Naive thymus-derived CD4-positive, alpha-beta T cell (primary cell): Measurements from ENCODE around the gene DNAJC1. TPM values are rescaled to one million over a fixed set of nuclear protein-coding genes. Genes with fewer than 3 reads are reported as not detected.

ENCODE experiments used
- ATAC-seq: fragments of 150-1000 bp; cut with Tn5 transposase; 2 replicates; pipeline ENCODE4 v1.10.0; 2021; ENCODE audit warnings: mild to moderate bottlenecking, moderate library complexity
- CTCF ChIA-PET: fragments of 350-600 bp; sonication (Branson Sonifier 250); formaldehyde crosslinking; loops from one replicate; lab custom pipeline; 2021; ENCODE audit warnings: antibody characterized with exemption; lab: Charles Lee
- POLR2A ChIA-PET: fragments of 350-600 bp; sonication (Branson Sonifier 250); formaldehyde crosslinking; loops from one replicate; lab custom pipeline; 2021; ENCODE audit warnings: antibody characterized with exemption, inconsistent platforms; lab: Charles Lee
- DNase-seq, 9 donors: peaks; one replicate each; pipeline versions ENCODE4 v3.0.0 to v3.0.0-alpha.2; 2020 to 2022; ENCODE audit warnings: mixed read lengths in 1 of 9
- H3K27ac ChIP-seq: one replicate; pipeline ENCODE4 v1.7.0; 2013; ENCODE audit warnings: mild to moderate bottlenecking, low read depth, low read length, moderate library complexity
- H3K27me3 ChIP-seq, 2 donors: one replicate each; pipeline ENCODE4 v1.7.0; 2013; ENCODE audit warnings: low read length in 2 of 2, mild to moderate bottlenecking in 2 of 2, moderate library complexity in 2 of 2; ENCODE audit not compliant: control insufficient read depth in 2 of 2, insufficient read depth in 2 of 2
- H3K36me3 ChIP-seq, 3 experiments: 1 replicate in 2 of 3; 2 replicates in 1 of 3; pipeline ENCODE4 v1.7.0; 2013; ENCODE audit warnings: low read length in 3 of 3, mild to moderate bottlenecking in 3 of 3, moderate library complexity in 1 of 3; ENCODE audit not compliant: insufficient read depth in 3 of 3, control insufficient read depth in 2 of 3
- H3K4me1 ChIP-seq, 2 donors: one replicate each; pipeline ENCODE4 v1.7.0; 2013; ENCODE audit warnings: low read length in 2 of 2, mild to moderate bottlenecking in 2 of 2, moderate library complexity in 1 of 2; ENCODE audit not compliant: control insufficient read depth in 2 of 2, insufficient read depth in 2 of 2
- H3K4me3 ChIP-seq: 2 replicates; pipeline ENCODE4 v1.7.0; 2013; ENCODE audit warnings: mild to moderate bottlenecking, low read length
- H3K9me3 ChIP-seq, 3 experiments: 1 replicate in 2 of 3; 2 replicates in 1 of 3; pipeline ENCODE4 v1.7.0; 2013; ENCODE audit warnings: low read length in 3 of 3; ENCODE audit not compliant: control insufficient read depth in 2 of 3
- H3K27ac Mint-ChIP-seq, 9 donors: one replicate each; pipeline ENCODE4 v1.8.0; 2020 to 2022; ENCODE audit warnings: mixed read lengths in 9 of 9, mild to moderate bottlenecking in 8 of 9, moderate library complexity in 5 of 9, inconsistent platforms in 2 of 9
- H3K27me3 Mint-ChIP-seq, 5 donors: one replicate each; pipeline ENCODE4 v1.8.0; 2021 to 2022; ENCODE audit warnings: mixed read lengths in 5 of 5, mild to moderate bottlenecking in 1 of 5
- H3K36me3 Mint-ChIP-seq, 5 donors: one replicate each; pipeline ENCODE4 v1.8.0; 2020 to 2022; ENCODE audit warnings: mixed read lengths in 5 of 5, mild to moderate bottlenecking in 3 of 5, inconsistent platforms in 1 of 5
- H3K4me1 Mint-ChIP-seq, 7 donors: one replicate each; pipeline ENCODE4 v1.8.0; 2020 to 2022; ENCODE audit warnings: mixed read lengths in 7 of 7, mild to moderate bottlenecking in 3 of 7, inconsistent platforms in 1 of 7
- H3K4me3 Mint-ChIP-seq, 10 donors: one replicate each; pipeline ENCODE4 v1.8.0; 2020 to 2022; ENCODE audit warnings: mild to moderate bottlenecking in 10 of 10, mixed read lengths in 10 of 10, moderate library complexity in 6 of 10, inconsistent platforms in 2 of 10
- H3K9me3 Mint-ChIP-seq, 11 donors: one replicate each; pipeline ENCODE4 v1.8.0; 2020 to 2022; ENCODE audit warnings: mixed read lengths in 11 of 11, mild to moderate bottlenecking in 4 of 11, inconsistent platforms in 1 of 11, moderate library complexity in 1 of 11
- intact Hi-C, 2 donors: fragments of 100-400 bp; cut with micrococcal nuclease; formaldehyde crosslinking; loops; one replicate each; pipeline ENCODE4 v1.15.1; 2023
- polyA plus RNA-seq, 2 donors: library from polyadenylated mRNA; unstranded; fragments of 300-500 nt; fragmentation: Illumina TruSeq; gene quantifications; one replicate each; pipeline ENCODE4 v1.2.3, GENCODE V29; 2021
- total RNA-seq, 6 experiments: library from RNA in 5 of 6; stranded (reverse) in 5 of 6; gene quantifications; 1 replicate in 5 of 6; 2 replicates in 1 of 6; pipeline ENCODE4 v1.2.3 and lab custom pipeline; 2021 to 2026

Gene DNAJC1
- total and polyA plus RNA-seq, 7 experiments from 2014 or later, result 9.4 to 23.9 (median 12.1) TPM

DNA sequence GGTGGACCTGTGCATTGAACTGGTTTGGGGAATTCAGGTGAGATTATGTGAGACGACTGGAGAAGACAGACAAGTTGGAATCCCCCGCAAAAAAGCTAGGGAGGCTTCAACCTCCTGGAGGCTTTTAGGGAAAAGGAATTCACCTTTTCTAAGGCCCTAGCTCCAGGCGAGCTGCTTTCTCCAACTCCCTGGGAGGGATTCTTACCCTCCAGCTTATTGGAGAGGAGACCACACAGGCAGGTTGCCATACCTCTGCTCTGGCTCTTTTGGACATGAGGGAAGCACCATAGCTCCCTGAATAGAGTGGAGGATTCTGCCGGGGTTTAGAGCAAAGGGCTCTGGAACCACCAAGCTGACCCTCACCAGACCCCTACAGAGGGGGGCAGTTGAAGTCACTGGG lies 255.7 kb downstream of the DNAJC1 start:
- Histone ChIP-seq H3K4me3 (no peak overlapping the region), H3K27me3 (no peaks in the 10 kb centered on the region), H3K4me1 (peaks cover 5 to 7% of the 10 kb centered on the region in 2 donors), H3K9me3 (no peaks in the 10 kb centered on the region), H3K36me3 (peaks cover 0 to 5% (median 0%) of the 10 kb centered on the region in 3 experiments), H3K27ac (no peak overlapping the region)
- Mint-ChIP-seq H3K9me3 (no peaks in the 10 kb centered on the region), H3K4me3 (peak overlapping the region in 2 of 10 donors; percentile 21 to 32), H3K36me3 (peaks cover 5 to 22% (median 12%) of the 10 kb centered on the region in 5 donors), H3K4me1 (peaks cover 8 to 28% (median 17%) of the 10 kb centered on the region in 7 donors), H3K27ac (peak overlapping the region in 7 of 9 donors; percentile 58 to 92 (median 82)), H3K27me3 (no peaks in the 10 kb centered on the region)
- DNase-seq (no peak), ATAC-seq (no peak)
- CTCF ChIA-PET, result interaction anchor here (0.6 kb wide), 1 partner anchor 55 kb away, joined by 3 read pairs; no protein-coding TSS in a partner anchor
- intact Hi-C loops, result loop anchor here (5.0 to 10.0 kb wide), 2 partner anchors 47 to 251 kb away; no protein-coding TSS in a partner anchor
- POLR2A ChIA-PET, result interaction anchor here (0.5 to 0.6 kb wide), 2 partner anchors 44 to 1294 kb away, joined by 3 read pairs; no protein-coding TSS in a partner anchor

DNA sequence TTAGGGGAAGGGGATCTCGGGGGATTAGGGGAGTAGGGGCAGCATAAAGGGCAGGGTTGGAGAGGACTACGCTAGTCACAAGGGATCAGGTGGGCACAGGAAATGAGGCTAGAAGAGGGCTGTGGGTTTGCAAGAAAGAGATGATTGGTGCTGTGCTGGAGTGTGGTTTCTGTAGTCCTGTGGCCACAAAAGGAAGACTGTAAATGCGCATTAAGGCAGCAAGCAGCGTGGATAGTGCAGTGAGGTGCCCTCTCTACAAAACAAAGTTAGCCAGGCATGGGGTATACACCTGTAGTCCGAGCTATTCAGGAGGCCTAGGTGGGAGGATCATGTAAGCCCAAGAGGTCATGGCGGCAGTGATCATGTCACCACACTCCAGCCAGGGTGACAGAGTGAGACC lies 257.4 kb downstream of the DNAJC1 start:
- Mint-ChIP-seq H3K9me3 (no peaks in the 10 kb centered on the region), H3K36me3 (peaks cover 5 to 31% (median 15%) of the 10 kb centered on the region in 5 donors), H3K4me1 (peaks cover 8 to 44% (median 28%) of the 10 kb centered on the region in 7 donors), H3K27me3 (no peaks in the 10 kb centered on the region), H3K27ac (peak overlapping the region; percentile 73 to 95 (median 90)), H3K4me3 (peak overlapping the region in 9 of 10 donors; percentile 23 to 70 (median 53))
- intact Hi-C loops, result loop anchor here (5.0 to 10.0 kb wide), 2 partner anchors 49 to 249 kb away; no protein-coding TSS in a partner anchor
- DNase-seq (peak in 3 of 9 donors; percentile 19 to 37 (median 36)), ATAC-seq (peak; percentile 72)
- H3K9me3 ChIP-seq, result no peaks in the 10 kb centered on the region
- no peak overlapping the region for H3K4me3 ChIP-seq
- H3K27ac ChIP-seq, result peak overlapping the region; percentile 18
- CTCF ChIA-PET, result interaction anchor here (0.7 to 1.1 kb wide), 2 partner anchors 9 to 14 kb away, joined by 4 to 6 read pairs; no protein-coding TSS in a partner anchor
- peaks cover 0 to 12% (median 4%) of the 10 kb centered on the region in 3 experiments for H3K36me3 ChIP-seq
- H3K4me1 ChIP-seq, result peaks cover 7 to 19% of the 10 kb centered on the region in 2 donors
- no peaks in the 10 kb centered on the region for H3K27me3 ChIP-seq
- POLR2A ChIA-PET, result interaction anchor here (0.5 to 1.0 kb wide), 3 partner anchors 18 to 60 kb away, joined by 3 read pairs; no protein-coding TSS in a partner anchor

DNA sequence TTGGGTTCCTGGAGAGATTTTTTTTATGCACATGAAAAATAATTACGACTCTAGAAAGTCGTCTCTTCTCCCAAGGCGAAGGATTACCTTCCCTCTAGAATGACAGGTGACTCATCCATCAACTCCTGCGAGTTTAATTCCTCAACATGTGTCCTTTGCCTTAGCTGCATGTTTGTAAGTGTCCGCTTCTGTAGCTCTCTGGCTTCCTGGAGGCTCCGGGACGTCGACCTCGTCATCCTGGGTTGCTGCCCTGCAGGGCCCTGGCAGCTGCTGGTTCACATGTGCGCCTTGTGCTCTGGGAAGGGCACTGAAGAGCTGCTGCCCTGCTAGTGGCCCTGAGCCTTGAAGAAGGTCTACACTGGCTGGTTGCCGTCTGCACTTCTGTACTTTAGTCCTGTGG lies 259.3 kb downstream of the DNAJC1 start:
- Mint-ChIP-seq H3K4me1 (peaks cover 16 to 63% (median 46%) of the 10 kb centered on the region in 7 donors), H3K9me3 (no peaks in the 10 kb centered on the region), H3K27ac (peak overlapping the region in 7 of 9 donors; percentile 61 to 88 (median 72)), H3K4me3 (no peak overlapping the region), H3K27me3 (no peaks in the 10 kb centered on the region), H3K36me3 (peaks cover 8 to 31% (median 23%) of the 10 kb centered on the region in 5 donors)
- H3K36me3 ChIP-seq, result peaks cover 0 to 12% (median 4%) of the 10 kb centered on the region in 3 experiments
- ChIA-PET CTCF (no interaction called here), POLR2A (no interaction called here)
- ATAC-seq, result no peak
- H3K27ac ChIP-seq, result no peak overlapping the region
- no peaks in the 10 kb centered on the region for H3K27me3 ChIP-seq
- no peak for DNase-seq
- no peaks in the 10 kb centered on the region for H3K9me3 ChIP-seq
- H3K4me3 ChIP-seq, result no peak overlapping the region
- H3K4me1 ChIP-seq, result peaks cover 17 to 37% of the 10 kb centered on the region in 2 donors
- intact Hi-C loops, result loop anchor here in 1 of 2 donors (10.0 kb wide), 1 partner anchor 51 kb away; no protein-coding TSS in a partner anchor

DNA sequence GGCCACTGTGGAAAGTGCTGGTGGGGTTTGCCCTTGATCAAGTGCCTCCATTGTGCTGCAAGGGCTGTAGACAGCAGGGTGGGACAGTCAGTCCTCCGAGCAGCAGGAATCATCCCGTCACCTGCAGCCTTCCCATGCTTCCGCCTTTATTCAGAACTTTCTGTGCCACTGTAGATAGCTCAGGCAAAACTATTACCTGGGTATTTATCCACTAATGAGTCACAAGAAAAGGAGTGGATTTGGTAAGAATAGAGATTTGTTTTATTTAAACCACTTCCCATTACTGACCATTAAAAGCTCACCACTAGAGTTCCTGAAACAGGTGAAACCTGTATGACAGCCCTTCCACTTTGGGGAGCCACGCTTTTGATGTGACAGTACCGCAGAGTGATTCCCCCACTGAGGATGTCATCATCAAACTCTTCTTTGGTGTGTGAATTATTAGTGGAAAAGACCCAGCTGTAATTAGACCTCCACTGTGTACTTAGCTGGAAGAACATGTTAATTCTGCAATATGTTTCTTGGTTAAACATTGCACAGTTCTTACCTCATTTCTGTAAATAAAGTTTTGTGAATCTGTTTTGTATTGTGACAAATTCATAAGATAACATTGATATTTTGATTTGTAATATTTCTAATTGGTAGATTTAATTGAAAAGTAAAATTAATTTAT lies 260.7 kb downstream of the DNAJC1 start:
- intact Hi-C loops, result loop anchor here in 1 of 2 donors (10.0 kb wide), 1 partner anchor 52 kb away; no protein-coding TSS in a partner anchor
- ChIA-PET POLR2A (no interaction called here), CTCF (interaction anchor here (0.6 to 0.9 kb wide), 2 partner anchors 22 to 979 kb away, joined by 3 read pairs; no protein-coding TSS in a partner anchor)
- no peak for ATAC-seq
- Histone ChIP-seq H3K4me1 (peaks cover 17 to 44% of the 10 kb centered on the region in 2 donors), H3K36me3 (peaks cover 0 to 12% (median 4%) of the 10 kb centered on the region in 3 experiments), H3K27ac (no peak overlapping the region), H3K27me3 (no peaks in the 10 kb centered on the region), H3K4me3 (no peak overlapping the region), H3K9me3 (no peaks in the 10 kb centered on the region)
- no peaks in the 10 kb centered on the region for H3K27me3 Mint-ChIP-seq
- peaks cover 10 to 35% (median 32%) of the 10 kb centered on the region in 5 donors for H3K36me3 Mint-ChIP-seq
- no peak overlapping the region for H3K4me3 Mint-ChIP-seq
- H3K9me3 Mint-ChIP-seq, result no peaks in the 10 kb centered on the region
- H3K27ac Mint-ChIP-seq, result peak overlapping the region in 8 of 9 donors; percentile 33 to 92 (median 74)
- peaks cover 24 to 69% (median 57%) of the 10 kb centered on the region in 7 donors for H3K4me1 Mint-ChIP-seq
- no peak for DNase-seq

DNA sequence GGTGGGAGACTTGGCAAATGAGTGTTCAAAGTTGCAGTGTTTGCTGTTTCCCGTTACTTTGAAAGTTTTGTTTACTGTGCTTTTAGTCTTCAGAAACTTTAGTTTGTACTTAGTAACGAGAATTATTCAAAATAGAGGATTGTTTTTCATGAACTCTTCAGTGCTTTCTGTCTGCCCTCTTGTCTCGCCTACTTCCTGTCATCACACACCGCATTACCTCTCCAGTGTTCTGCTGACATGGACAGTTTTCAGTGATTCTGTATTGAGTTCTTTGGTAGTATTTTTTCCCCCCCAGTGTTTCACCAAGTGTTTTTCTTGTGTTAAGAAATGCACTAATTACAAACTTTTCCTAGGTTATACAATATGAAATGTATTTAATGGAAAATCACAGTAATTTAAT lies 262.5 kb downstream of the DNAJC1 start:
- POLR2A ChIA-PET, result interaction anchor here (1.0 kb wide), 1 partner anchor 85 kb away, joined by 3 read pairs; no protein-coding TSS in a partner anchor
- peaks cover 31 to 69% (median 60%) of the 10 kb centered on the region in 7 donors for H3K4me1 Mint-ChIP-seq
- H3K4me3 Mint-ChIP-seq, result peak overlapping the region in 9 of 10 donors; percentile 12 to 73 (median 65)
- intact Hi-C loops, result loop anchor here (1.0 to 10.0 kb wide), 7 partner anchors 9 to 212 kb away; no protein-coding TSS in a partner anchor
- H3K27ac ChIP-seq, result peak overlapping the region; percentile 70
- peaks cover 11 to 45% (median 32%) of the 10 kb centered on the region in 5 donors for H3K36me3 Mint-ChIP-seq
- H3K4me1 ChIP-seq, result peaks cover 14 to 55% of the 10 kb centered on the region in 2 donors
- peaks cover 0 to 12% (median 4%) of the 10 kb centered on the region in 3 experiments for H3K36me3 ChIP-seq
- peak in 7 of 9 donors; percentile 59 to 84 (median 78) for DNase-seq
- no peaks in the 10 kb centered on the region for H3K27me3 ChIP-seq
- CTCF ChIA-PET, result interaction anchor here (0.6 kb wide), 1 partner anchor 206 kb away, joined by 3 read pairs; no protein-coding TSS in a partner anchor
- H3K27ac Mint-ChIP-seq, result peak overlapping the region; percentile 76 to 98 (median 92)
- ATAC-seq, result peak; percentile 93
- no peaks in the 10 kb centered on the region for H3K9me3 ChIP-seq
- no peaks in the 10 kb centered on the region for H3K9me3 Mint-ChIP-seq
- H3K4me3 ChIP-seq, result no peak overlapping the region
- H3K27me3 Mint-ChIP-seq, result no peaks in the 10 kb centered on the region

DNA sequence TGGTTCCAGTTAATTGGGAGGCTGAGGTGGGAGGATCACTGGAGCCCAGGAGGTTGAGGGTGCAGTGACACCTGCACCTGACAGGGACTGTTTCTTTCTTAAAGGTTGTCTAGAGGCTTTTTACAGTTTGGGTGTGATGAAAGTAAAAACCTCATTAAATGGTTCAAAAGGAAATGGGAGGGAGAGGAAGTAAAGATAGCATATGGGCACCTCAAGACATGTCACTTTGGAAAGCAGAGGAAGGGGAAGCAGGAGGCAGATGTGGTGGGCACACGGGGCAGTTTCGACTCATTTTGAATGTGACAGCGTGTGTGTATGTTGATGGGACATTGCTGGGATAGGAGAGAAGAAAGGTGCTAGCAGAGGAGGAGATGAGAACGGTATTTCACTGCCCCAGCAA lies 266.4 kb downstream of the DNAJC1 start:
- H3K27me3 ChIP-seq, result no peaks in the 10 kb centered on the region
- peak in 3 of 9 donors; percentile 23 to 32 (median 24) for DNase-seq
- intact Hi-C loops, result loop anchor here in 1 of 2 donors (10.0 kb wide), 1 partner anchor 202 kb away; the partner anchor contains the start of gene MLLT10
- no peak for ATAC-seq
- Mint-ChIP-seq H3K27ac (peak overlapping the region; percentile 30 to 92 (median 86)), H3K9me3 (no peaks in the 10 kb centered on the region), H3K4me3 (peak overlapping the region in 9 of 10 donors; percentile 1 to 43 (median 17)), H3K27me3 (no peaks in the 10 kb centered on the region), H3K4me1 (peaks cover 32 to 68% (median 65%) of the 10 kb centered on the region in 7 donors), H3K36me3 (peaks cover 12 to 45% (median 25%) of the 10 kb centered on the region in 5 donors)
- H3K27ac ChIP-seq, result peak overlapping the region; percentile 41
- peaks cover 12 to 54% of the 10 kb centered on the region in 2 donors for H3K4me1 ChIP-seq
- H3K9me3 ChIP-seq, result no peaks in the 10 kb centered on the region
- no peak overlapping the region for H3K4me3 ChIP-seq
- POLR2A ChIA-PET, result no interaction called here
- CTCF ChIA-PET, result interaction anchor here (0.6 kb wide), 1 partner anchor 9 kb away, joined by 4 read pairs; no protein-coding TSS in a partner anchor
- peaks cover 0 to 9% (median 1%) of the 10 kb centered on the region in 3 experiments for H3K36me3 ChIP-seq
